ENCODE results near the gene PFAS. TPM values are rescaled to one million over a fixed set of nuclear protein-coding genes. Genes with fewer than 3 reads are reported as not detected.

Gene PFAS
- total RNA-seq, 1 experiment from 2014 or later: 228 TPM

GRCh38 chr17:8273884-8274444 is 24.9 kb downstream of the PFAS start:
- Histone ChIP-seq H2BK120ac (ENCODE audit: low read depth, low read length, poor library complexity, severe bottlenecking) (no peak overlapping the region), H3K56ac (ENCODE audit: insufficient read length, low read depth, low read length) (no peak overlapping the region), H3K23ac (ENCODE audit: insufficient read length, low read depth, low read length) (no peak overlapping the region), H4K20me1 (ENCODE audit: control insufficient read depth, insufficient read depth, insufficient read length) (no peaks in the 10 kb centered on the region), H3K23me2 (ENCODE audit: insufficient read length, low read depth, low read length, poor library complexity, severe bottlenecking) (no peaks in the 10 kb centered on the region), H3K4me2 (ENCODE audit: insufficient read depth, insufficient read length, low read length) (no peak overlapping the region), H3K4me1 (ENCODE audit: insufficient read depth, low read length) (no peaks in the 10 kb centered on the region), H3K79me1 (ENCODE audit: insufficient read depth, low read depth, low read length, poor library complexity, severe bottlenecking) (no peaks in the 10 kb centered on the region), H3K14ac (ENCODE audit: insufficient read depth, low read length) (no peak overlapping the region), H2AK5ac (ENCODE audit: insufficient read length, low read length) (no peak overlapping the region), H3K79me2 (ENCODE audit: insufficient read depth, low read length) (no peaks in the 10 kb centered on the region), H2BK5ac (ENCODE audit: insufficient read length, low read length) (no peak overlapping the region), H2BK15ac (ENCODE audit: low read depth, low read length) (no peak overlapping the region), H4K5ac (ENCODE audit: insufficient read length, low read depth, low read length) (no peak overlapping the region), H3T11ph (ENCODE audit: low read length) (no peak overlapping the region), H3K27me3 (ENCODE audit: insufficient read depth, low read length) (no peaks in the 10 kb centered on the region), H3K9ac (ENCODE audit: extremely low read depth, insufficient read length, low read length) (no peak overlapping the region), H4K91ac (ENCODE audit: insufficient read length, low read depth, low read length) (no peak overlapping the region), H2BK12ac (ENCODE audit: insufficient read length, low read depth, low read length) (no peak overlapping the region), H4K8ac (replicated peaks; ENCODE audit: insufficient read length, low read depth, low read length) (no peak overlapping the region), H2AFZ (ENCODE audit: low read length) (no peak overlapping the region), H3K4ac (ENCODE audit: low read depth, low read length) (no peak overlapping the region), H3K27ac (ENCODE audit: insufficient read length, low read depth, low read length) (no peak overlapping the region), H2BK20ac (ENCODE audit: low read depth, low read length, poor library complexity, severe bottlenecking) (no peak overlapping the region), H3K9me3 (ENCODE audit: control insufficient read depth, low read depth, low read length) (no peaks in the 10 kb centered on the region), H3K18ac (ENCODE audit: insufficient read length, low read depth, low read length) (no peak overlapping the region)
- no peaks in the 10 kb centered on the region for H3K4me1 Mint-ChIP-seq
- no peak overlapping the region for H3K4me3 Mint-ChIP-seq
- H3K27me3 Mint-ChIP-seq (ENCODE audit: low read depth): no peaks in the 10 kb centered on the region
- TF ChIP-seq, protein P1, sequence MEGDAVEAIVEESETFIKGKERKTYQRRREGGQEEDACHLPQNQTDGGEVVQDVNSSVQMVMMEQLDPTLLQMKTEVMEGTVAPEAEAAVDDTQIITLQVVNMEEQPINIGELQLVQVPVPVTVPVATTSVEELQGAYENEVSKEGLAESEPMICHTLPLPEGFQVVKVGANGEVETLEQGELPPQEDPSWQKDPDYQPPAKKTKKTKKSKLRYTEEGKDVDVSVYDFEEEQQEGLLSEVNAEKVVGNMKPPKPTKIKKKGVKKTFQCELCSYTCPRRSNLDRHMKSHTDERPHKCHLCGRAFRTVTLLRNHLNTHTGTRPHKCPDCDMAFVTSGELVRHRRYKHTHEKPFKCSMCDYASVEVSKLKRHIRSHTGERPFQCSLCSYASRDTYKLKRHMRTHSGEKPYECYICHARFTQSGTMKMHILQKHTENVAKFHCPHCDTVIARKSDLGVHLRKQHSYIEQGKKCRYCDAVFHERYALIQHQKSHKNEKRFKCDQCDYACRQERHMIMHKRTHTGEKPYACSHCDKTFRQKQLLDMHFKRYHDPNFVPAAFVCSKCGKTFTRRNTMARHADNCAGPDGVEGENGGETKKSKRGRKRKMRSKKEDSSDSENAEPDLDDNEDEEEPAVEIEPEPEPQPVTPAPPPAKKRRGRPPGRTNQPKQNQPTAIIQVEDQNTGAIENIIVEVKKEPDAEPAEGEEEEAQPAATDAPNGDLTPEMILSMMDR (conservative IDR thresholded peaks at IDR 0.05): no peak
- H3K9me3 Mint-ChIP-seq: no peaks in the 10 kb centered on the region
- peaks cover 23 to 35% (median 31%) of the 10 kb centered on the region in 3 experiments for H3K36me3 Mint-ChIP-seq (ENCODE audit: insufficient read depth in 1 of 3, low read depth in 3 of 3)
- WGBS (ENCODE audit: extremely low coverage, insufficient read length, low lambda C conversion rate): no CpG with 5 or more reads among the region's 4 CpGs
- no peak for DNase-seq
- H3K27ac Mint-ChIP-seq: no peak overlapping the region

Data from H9 (cell line).